Panc1 (cell line): ENCODE measurements around the gene PCSK5. TPM values are rescaled to one million over a fixed set of nuclear protein-coding genes. Genes with fewer than 3 reads are reported as not detected.

Experiments used
- ATAC-seq: fragments of 200-7000 bp; cut with Tn5 transposase; 2 replicates; pipeline ENCODE4 v1.9.1; 2020; ENCODE audit warnings: mild to moderate bottlenecking, moderate library complexity
- BruUV-seq: library from RNA; stranded (reverse); fragments of 400-500 nt; replicated peaks from 2 replicates; lab custom pipeline; 2021; lab: Mats Ljungman, UMichigan
- CTCF ChIA-PET: fragments of 300-600 bp; sonication (Branson Sonifier 250); formaldehyde crosslinking; loops from one replicate; lab custom pipeline; 2022; ENCODE audit warnings: antibody characterized with exemption; lab: Charles Lee
- POLR2A ChIA-PET: fragments of 300-600 bp; sonication (Branson Sonifier 250); formaldehyde crosslinking; loops from one replicate; lab custom pipeline; 2022; ENCODE audit warnings: antibody characterized with exemption; lab: Charles Lee
- DNase-seq: peaks from one replicate; pipeline ENCODE4 v3.0.0-alpha.2; 2010; ENCODE audit warnings: low read depth, low spot score
- H3K27ac ChIP-seq: 2 replicates; pipeline ENCODE4 v1.5.1; 2011; ENCODE audit warnings: mild to moderate bottlenecking, low read length, inconsistent platforms
- H3K27me3 ChIP-seq: fragments of 200-500 bp; sonication (Bioruptor generic); 2 replicates; pipeline ENCODE4 v1.6.0; 2014; ENCODE audit warnings: low read length, inconsistent platforms; ENCODE audit not compliant: control insufficient read depth, insufficient read depth
- H3K36me3 ChIP-seq: fragments of 200-500 bp; sonication (Bioruptor generic); 2 replicates; pipeline ENCODE4 v1.5.1; 2014; ENCODE audit warnings: inconsistent platforms, mild to moderate bottlenecking, low read length, moderate library complexity; ENCODE audit not compliant: control insufficient read depth, insufficient read depth
- H3K4me1 ChIP-seq: 2 replicates; pipeline ENCODE4 v1.5.1; 2011; ENCODE audit warnings: inconsistent platforms, mild to moderate bottlenecking, low read length, moderate library complexity; ENCODE audit not compliant: control insufficient read depth, insufficient read depth
- H3K4me3 ChIP-seq, 2 experiments: 2 replicates each; pipeline ENCODE4 v1.5.1; 2011 to 2012; ENCODE audit warnings: low read depth in 2 of 2, low read length in 2 of 2, mild to moderate bottlenecking in 2 of 2, inconsistent platforms in 1 of 2, moderate library complexity in 1 of 2
- H3K9me3 ChIP-seq: fragments of 200-500 bp; sonication (Bioruptor generic); 2 replicates; pipeline ENCODE4 v1.5.1; 2014; ENCODE audit warnings: low read depth, mild to moderate bottlenecking, inconsistent platforms, low read length, moderate library complexity; ENCODE audit not compliant: control insufficient read depth, insufficient read depth
- CTCF ChIP-seq: fragments of 450-650 bp; IDR thresholded peaks from 2 replicates; pipeline ENCODE4 v1.5.1; 2017; ENCODE audit warnings: mild to moderate bottlenecking
- POLR2AphosphoS5 ChIP-seq: IDR thresholded peaks from 2 replicates; pipeline ENCODE4 v1.6.1; 2012; ENCODE audit warnings: mild to moderate bottlenecking, low read depth, low read length, moderate library complexity
- REST ChIP-seq, 2 experiments: IDR thresholded peaks; 2 replicates each; pipeline ENCODE4 v1.6.1; 2011 to 2012; ENCODE audit warnings: low read depth in 2 of 2, control low read depth in 1 of 2, low read length in 1 of 2, mild to moderate bottlenecking in 1 of 2, moderate library complexity in 1 of 2; ENCODE audit not compliant: insufficient read depth in 1 of 2
- SIN3A ChIP-seq: IDR thresholded peaks from 2 replicates; pipeline ENCODE4 v1.6.1; 2012; ENCODE audit warnings: low read depth, mild to moderate bottlenecking, low read length, moderate library complexity, borderline replicate concordance; ENCODE audit not compliant: insufficient read depth
- TCF7L2 ChIP-seq: IDR thresholded peaks from 2 replicates; pipeline ENCODE4 v1.6.1; 2011; ENCODE audit warnings: mild to moderate bottlenecking, low read depth, low read length, inconsistent platforms
- in situ Hi-C: cut with HindIII; loops from 2 replicates; pipeline ENCODE4 v1.10.0; 2016; ENCODE audit warnings: low sequenced_read_pairs, low pct_unique_long_range_greater_than_20kb
- intact Hi-C: fragments of 100-400 bp; cut with micrococcal nuclease; formaldehyde crosslinking; loops from one replicate; pipeline ENCODE4 v1.10.0; 2022; ENCODE audit not compliant: unreplicated experiment
- total RNA-seq: library from RNA; stranded (reverse); gene quantifications from one replicate; pipeline ENCODE4 v1.2.1, GENCODE V29; 2021; ENCODE audit not compliant: unreplicated experiment

The PCSK5 gene
- total RNA-seq, 1 experiment from 2014 or later: 0.21 TPM

- CTCF ChIA-PET: no interaction called here
- DNase-seq (no peak), ATAC-seq (no peak)
- Histone ChIP-seq H3K27ac (no peak overlapping the region), H3K9me3 (no peaks in the 10 kb centered on the region), H3K4me1 (no peaks in the 10 kb centered on the region), H3K27me3 (no peaks in the 10 kb centered on the region), H3K36me3 (no peaks in the 10 kb centered on the region), H3K4me3 (no peak overlapping the region)
- POLR2A ChIA-PET: no interaction called here
- no peak for TF ChIP-seq POLR2AphosphoS5
- TF ChIP-seq SIN3A: no peak
- no peak for TF ChIP-seq TCF7L2
- no peak for TF ChIP-seq CTCF
- TF ChIP-seq REST (IDR thresholded peaks at IDR 0.05; ENCODE audit: insufficient read depth in 1 of 2, low read depth in 2 of 2, low read length in 1 of 2): no peak
- no TSS peak for BruUV-seq
- in situ Hi-C loops (no loop called here), intact Hi-C loops (no loop called here)
Measured at GRCh38 chr9:76194896-76195295, 304.4 kb downstream of the PCSK5 start.

- ATAC-seq (no peak), DNase-seq (no peak)
- in situ Hi-C loops: no loop called here
- ChIA-PET POLR2A (no interaction called here), CTCF (no interaction called here)
- H3K9me3 ChIP-seq: no peaks in the 10 kb centered on the region
- no peaks in the 10 kb centered on the region for H3K4me1 ChIP-seq
- no TSS peak for BruUV-seq
- no peaks in the 10 kb centered on the region for H3K27me3 ChIP-seq
- H3K36me3 ChIP-seq: no peaks in the 10 kb centered on the region
- no peak for TF ChIP-seq POLR2AphosphoS5
- TF ChIP-seq REST (IDR thresholded peaks at IDR 0.05; ENCODE audit: insufficient read depth in 1 of 2, low read depth in 2 of 2, low read length in 1 of 2): no peak
- H3K27ac ChIP-seq: no peak overlapping the region
- H3K4me3 ChIP-seq: no peak overlapping the region
- intact Hi-C loops: no loop called here
Measured at GRCh38 chr9:76198336-76198735, 307.9 kb downstream of the PCSK5 start.
